Keratinocyte (primary cell): ENCODE results near the gene EBLN2. TPM values are rescaled to one million over a fixed set of nuclear protein-coding genes. Genes with fewer than 3 reads are reported as not detected.

Experiments used
- DNase-seq: peaks from one replicate; pipeline ENCODE4 v3.0.0-alpha.2; 2011; ENCODE audit warnings: low read depth, missing footprints, low spot score
- FAIRE-seq: peaks from 2 replicates; lab custom pipeline; 2011; peaks lifted over from hg19 to GRCh38; lab: Jason Lieb, UNC
- H2AFZ ChIP-seq: 2 replicates; pipeline ENCODE4 v1.6.0; 2012; ENCODE audit warnings: low read length, control low read depth, inconsistent platforms; ENCODE audit not compliant: control insufficient read depth
- H3K27ac ChIP-seq: 2 replicates; pipeline ENCODE4 v1.5.1; 2011; ENCODE audit warnings: low read length; ENCODE audit not compliant: control insufficient read depth, insufficient read depth
- H3K27me3 ChIP-seq: 3 replicates; pipeline ENCODE4 v1.6.0; 2011; ENCODE audit warnings: low read length; ENCODE audit not compliant: control insufficient read depth, insufficient read depth; ENCODE audit errors: extremely low read depth
- H3K36me3 ChIP-seq, 2 experiments: 2 replicates in 1 of 2; 3 replicates in 1 of 2; pipeline ENCODE4 v1.5.1; 2011; ENCODE audit warnings: low read length in 2 of 2, mild to moderate bottlenecking in 1 of 2; ENCODE audit not compliant: control insufficient read depth in 2 of 2, insufficient read depth in 2 of 2; ENCODE audit errors: extremely low read depth in 1 of 2
- H3K4me1 ChIP-seq: 3 replicates; pipeline ENCODE4 v1.5.1; 2011; ENCODE audit warnings: low read length; ENCODE audit not compliant: control insufficient read depth, insufficient read depth; ENCODE audit errors: extremely low read depth
- H3K4me2 ChIP-seq: 3 replicates; pipeline ENCODE4 v1.6.0; 2011; ENCODE audit warnings: low read depth, low read length; ENCODE audit not compliant: control insufficient read depth, insufficient read depth; ENCODE audit errors: extremely low read depth
- H3K4me3 ChIP-seq, 3 experiments: fragments of 200-600 bp in 1 of 3; sonication (generic) in 1 of 3; 2 replicates in 2 of 3; 3 replicates in 1 of 3; pipeline ENCODE4 v1.5.1; 2011 to 2016; ENCODE audit warnings: low read length in 3 of 3, mild to moderate bottlenecking in 3 of 3, control low read depth in 2 of 3, inconsistent platforms in 1 of 3, low read depth in 1 of 3, mixed read lengths in 1 of 3, mixed run types in 1 of 3, moderate library complexity in 1 of 3; ENCODE audit not compliant: control insufficient read depth in 2 of 3, insufficient read depth in 2 of 3; ENCODE audit errors: extremely low read depth in 1 of 3
- H3K79me2 ChIP-seq: 2 replicates; pipeline ENCODE4 v1.6.0; 2012; ENCODE audit warnings: low read length; ENCODE audit not compliant: control insufficient read depth, insufficient read depth
- H3K9ac ChIP-seq: 3 replicates; pipeline ENCODE4 v1.6.0; 2011; ENCODE audit warnings: low read length; ENCODE audit not compliant: control insufficient read depth, insufficient read depth; ENCODE audit errors: extremely low read depth
- H3K9me1 ChIP-seq: 3 replicates; pipeline ENCODE4 v1.6.0; 2011; ENCODE audit warnings: low read length; ENCODE audit not compliant: control insufficient read depth, insufficient read depth; ENCODE audit errors: extremely low read depth
- H3K9me3 ChIP-seq: 2 replicates; pipeline ENCODE4 v1.5.1; 2012; ENCODE audit warnings: low read depth, low read length; ENCODE audit not compliant: control insufficient read depth
- H4K20me1 ChIP-seq: 3 replicates; pipeline ENCODE4 v1.6.0; 2011; ENCODE audit warnings: low read length; ENCODE audit not compliant: control insufficient read depth, insufficient read depth; ENCODE audit errors: extremely low read depth
- EZH2 ChIP-seq: IDR thresholded peaks from one replicate; pipeline ENCODE4 v1.6.1; 2012; ENCODE audit warnings: inconsistent platforms, mild to moderate bottlenecking, low read length, moderate library complexity
- dilution Hi-C: fragments of 300-500 bp; cut with MboI; formaldehyde crosslinking; loops from one replicate; pipeline ENCODE4 v1.7.0; 2020; ENCODE audit warnings: low sequenced_read_pairs; ENCODE audit not compliant: extremely low pct_ligation_motif_present
- polyA plus RNA-seq, 5 experiments: library from polyadenylated mRNA; depleted of rRNA in 3 of 5; stranded (reverse) in 3 of 5; stranded (forward) in 1 of 5; unstranded in 1 of 5; fragments of >200 nt; gene quantifications; 1 replicate in 1 of 5; 2 replicates in 3 of 5; 3 replicates in 1 of 5; pipeline versions ENCODE4 v1.2.1 to v1.2.3, GENCODE V29; 2011 to 2012; ENCODE audit warnings: missing spikeins in 2 of 5, low read depth in 1 of 5, low replicate concordance in 1 of 5
- small RNA-seq, 3 experiments: library from RNA; depleted of rRNA; stranded (forward); fragments of <200 nt; gene quantifications; one replicate each; pipeline ENCODE3, GENCODE V24; 2012; ENCODE audit warnings: low read depth in 3 of 3, low replicate concordance in 1 of 3; ENCODE audit not compliant: insufficient read length in 3 of 3
- TF ChIP-seq, protein P1 (sequence below), 3 experiments: IDR thresholded peaks in 1 of 3; conservative IDR thresholded peaks in 1 of 3; optimal IDR thresholded peaks in 1 of 3; 2 replicates in 2 of 3; 3 replicates in 1 of 3; pipeline versions ENCODE3 to v1.5.1; 2011; ENCODE audit warnings: low read length in 3 of 3, mild to moderate bottlenecking in 3 of 3, moderate library complexity in 2 of 3, control low read depth in 1 of 3, inconsistent platforms in 1 of 3; ENCODE audit not compliant: insufficient read depth in 2 of 3; ENCODE audit errors: extremely low read depth in 1 of 3

EBLN2 gene
- polyA plus RNA-seq, 1 donor (not counting 4 experiments of a cell fraction or from before 2014, with no cell fraction given) = 4.0 TPM

DNA sequence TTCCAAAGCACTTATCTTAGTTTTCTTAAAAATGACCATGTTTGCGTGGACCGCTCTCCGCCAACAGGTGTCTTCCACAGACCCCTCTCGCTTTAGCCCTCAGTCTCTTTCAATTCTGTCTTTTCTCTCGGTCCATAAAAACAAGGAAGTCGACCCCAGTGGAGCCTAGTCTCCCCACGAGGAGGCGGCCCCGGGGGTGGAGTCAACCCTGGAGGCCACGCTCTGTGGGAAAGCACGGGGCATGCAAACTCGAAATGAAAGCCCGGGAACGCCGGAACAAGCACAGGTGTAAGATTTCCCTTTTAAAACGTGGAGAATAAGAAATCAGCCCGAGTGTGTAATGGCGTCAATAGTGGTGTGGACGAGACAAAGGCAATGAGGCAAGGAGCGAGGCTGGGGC lies 49.1 kb downstream of the EBLN2 start:
- H3K27ac ChIP-seq = no peak overlapping the region
- no peaks in the 10 kb centered on the region for H3K79me2 ChIP-seq
- no peak overlapping the region for H2AFZ ChIP-seq
- no peaks in the 10 kb centered on the region for H3K36me3 ChIP-seq
- no peaks in the 10 kb centered on the region for H3K9me3 ChIP-seq
- no peaks in the 10 kb centered on the region for H3K4me1 ChIP-seq
- no peaks in the 10 kb centered on the region for H4K20me1 ChIP-seq
- H3K4me3 ChIP-seq = no peak overlapping the region
- DNase-seq (no peak), FAIRE-seq (peak; percentile 100)
- no peak overlapping the region for H3K4me2 ChIP-seq
- H3K9me1 ChIP-seq = no peaks in the 10 kb centered on the region
- no peak overlapping the region for H3K9ac ChIP-seq
- H3K27me3 ChIP-seq = no peaks in the 10 kb centered on the region
- TF ChIP-seq EZH2 = no peak
- TF ChIP-seq, protein P1, sequence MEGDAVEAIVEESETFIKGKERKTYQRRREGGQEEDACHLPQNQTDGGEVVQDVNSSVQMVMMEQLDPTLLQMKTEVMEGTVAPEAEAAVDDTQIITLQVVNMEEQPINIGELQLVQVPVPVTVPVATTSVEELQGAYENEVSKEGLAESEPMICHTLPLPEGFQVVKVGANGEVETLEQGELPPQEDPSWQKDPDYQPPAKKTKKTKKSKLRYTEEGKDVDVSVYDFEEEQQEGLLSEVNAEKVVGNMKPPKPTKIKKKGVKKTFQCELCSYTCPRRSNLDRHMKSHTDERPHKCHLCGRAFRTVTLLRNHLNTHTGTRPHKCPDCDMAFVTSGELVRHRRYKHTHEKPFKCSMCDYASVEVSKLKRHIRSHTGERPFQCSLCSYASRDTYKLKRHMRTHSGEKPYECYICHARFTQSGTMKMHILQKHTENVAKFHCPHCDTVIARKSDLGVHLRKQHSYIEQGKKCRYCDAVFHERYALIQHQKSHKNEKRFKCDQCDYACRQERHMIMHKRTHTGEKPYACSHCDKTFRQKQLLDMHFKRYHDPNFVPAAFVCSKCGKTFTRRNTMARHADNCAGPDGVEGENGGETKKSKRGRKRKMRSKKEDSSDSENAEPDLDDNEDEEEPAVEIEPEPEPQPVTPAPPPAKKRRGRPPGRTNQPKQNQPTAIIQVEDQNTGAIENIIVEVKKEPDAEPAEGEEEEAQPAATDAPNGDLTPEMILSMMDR (optimal IDR thresholded peaks at IDR 0.05 in 1 of 3, IDR thresholded peaks at IDR 0.05 in 1 of 3, conservative IDR thresholded peaks at IDR 0.05 in 1 of 3; ENCODE audit: extremely low read depth in 1 of 3, insufficient read depth in 2 of 3, low read length in 3 of 3) = no peak
- dilution Hi-C loops = loop anchor here (10.0 kb wide), 1 partner anchor 364 kb away; no protein-coding TSS in a partner anchor

Small RNA genes lying within 50 kb of the gene (small RNA-seq; reads per million reads assigned to genes)
- gene RNU2-64P (0 to 0.75 (median 0.13) reads per million in 3 experiments), gene RNU6-557P (0 reads per million in 3 experiments), gene RNU7-19P (0 to 2.0 (median 0) reads per million in 3 experiments)

Other genes with a start within 250 kb of the EBLN2 start
- 9.7 to 17.7 TPM (median 13.4 TPM) in 3 replicates for gene SHQ1, start 213.2 kb upstream of the EBLN2 start, polyA plus RNA-seq
- gene GXYLT2, start 173.6 kb upstream of the EBLN2 start, polyA plus RNA-seq = 0.91 to 2.0 TPM (median 1.4 TPM) in 3 replicates
- 19.2 to 46.6 TPM (median 19.3 TPM) in 3 replicates for gene PPP4R2, start 64.8 kb upstream of the EBLN2 start, polyA plus RNA-seq